ENCODE data around the gene HNRNPA2B1.
"Not testable (repeated sequence)": the region's sequence is repeated elsewhere in the genome, so short reads cannot be mapped to it uniquely, and the experiment has no call there.

Gene HNRNPA2B1

DNA sequence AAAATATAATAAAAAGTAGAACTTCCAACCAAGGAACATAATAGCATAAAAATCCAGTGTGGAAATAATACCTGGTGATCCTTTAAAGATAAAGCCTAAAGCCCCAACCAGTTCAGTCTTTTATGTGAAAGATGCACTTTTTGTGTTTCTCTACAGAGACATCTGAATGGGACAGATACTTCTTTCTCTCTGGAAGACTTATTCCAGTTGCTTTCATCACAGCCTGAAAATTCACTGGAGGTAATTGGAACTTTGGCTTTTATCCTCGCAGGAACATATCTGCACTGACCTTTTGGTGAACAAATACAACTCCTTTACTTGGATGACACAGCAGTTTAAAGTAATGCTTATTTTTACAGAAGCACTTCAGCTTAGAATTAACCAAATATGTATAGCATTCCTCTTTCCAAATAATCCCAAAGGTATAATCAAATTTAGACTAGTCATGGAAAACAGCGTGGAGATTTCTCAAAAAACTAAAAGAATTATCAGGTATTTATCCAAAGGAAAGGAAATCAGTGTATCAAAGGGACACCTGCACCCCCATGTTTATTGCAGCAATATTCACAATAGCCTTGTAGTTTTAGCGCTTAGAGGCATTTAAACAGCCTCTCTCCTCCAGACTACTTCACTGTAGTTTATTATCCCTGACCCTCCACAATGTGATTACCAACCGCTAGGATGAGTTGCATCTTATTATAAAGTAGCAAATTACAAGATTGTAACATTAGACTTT, 16.8 kb downstream of the HNRNPA2B1 start:
- DNase-seq, result no peak

DNA sequence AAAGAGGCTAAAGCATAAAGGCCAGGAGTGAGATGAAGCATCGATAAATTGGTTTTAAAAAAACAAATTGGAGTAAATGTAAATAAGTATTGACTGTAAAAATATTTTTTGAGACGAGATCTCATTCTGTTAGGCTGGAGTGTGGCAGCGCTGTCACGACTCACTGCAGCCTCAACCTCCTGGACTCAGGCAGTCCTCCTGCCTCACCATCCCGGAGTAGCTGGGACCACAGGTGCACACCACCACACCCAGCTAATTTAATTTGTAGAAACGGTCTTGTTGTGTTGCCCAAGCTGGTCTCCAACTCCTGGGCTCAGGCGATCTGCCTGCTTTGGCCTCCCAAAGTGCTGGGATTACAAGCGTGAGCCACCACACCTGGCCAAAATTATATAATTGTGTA, 17.8 kb downstream of the HNRNPA2B1 start:
- DNase-seq, result no peak

DNA sequence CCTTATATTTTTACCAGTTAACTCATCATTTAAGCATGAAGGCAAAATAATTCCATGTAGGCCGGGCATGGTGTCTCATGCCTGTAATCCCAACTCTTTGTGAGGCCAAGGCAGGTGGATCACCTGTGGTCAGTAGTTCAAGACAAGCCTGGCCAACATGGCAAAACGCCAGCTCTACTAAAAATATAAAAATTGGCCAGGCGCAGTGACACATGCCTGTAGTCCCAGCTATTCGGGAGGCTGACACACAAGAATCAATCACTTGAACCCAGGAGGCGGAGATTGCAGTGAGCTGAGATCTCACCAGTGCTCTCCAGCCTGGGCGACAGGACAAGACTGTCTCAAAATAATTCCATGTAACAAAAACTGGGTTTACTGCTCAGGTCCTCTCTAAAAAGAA, 18.3 kb downstream of the HNRNPA2B1 start:
- DNase-seq, result no peak

DNA sequence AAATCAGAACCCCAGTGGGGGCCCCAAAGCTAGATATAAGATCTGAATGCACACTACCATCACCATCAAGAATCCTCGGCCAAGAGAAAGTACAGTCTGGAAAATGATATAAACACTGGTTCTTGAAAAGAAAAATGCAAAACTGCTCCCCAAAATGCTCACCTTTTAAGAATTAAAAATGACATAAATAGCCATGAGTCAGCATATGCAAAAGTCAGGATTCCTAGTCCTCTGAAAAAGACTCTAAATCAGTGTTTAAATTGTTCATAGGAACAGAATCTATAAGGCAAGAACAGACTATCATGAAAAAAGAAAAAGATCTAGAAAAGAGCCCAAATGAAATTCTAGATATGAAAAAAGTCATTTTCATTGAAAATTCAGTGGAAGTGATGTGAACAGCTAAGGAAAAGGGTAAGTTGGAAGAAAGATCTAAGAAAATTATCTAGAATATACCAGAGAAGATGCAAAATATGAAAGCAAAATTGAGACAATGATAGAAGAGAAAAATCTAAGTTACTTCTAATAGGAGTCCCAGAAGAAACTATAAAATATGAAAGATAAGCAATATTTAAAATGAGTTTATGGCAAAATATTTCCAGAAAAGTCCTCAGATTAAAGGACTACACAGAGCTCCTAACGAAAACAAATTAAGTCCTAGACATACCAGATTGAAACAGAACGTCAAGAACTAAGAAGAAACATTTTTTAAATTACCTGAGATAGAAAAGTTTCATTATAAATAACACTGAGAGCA, 18.9 kb downstream of the HNRNPA2B1 start:
- no peak for DNase-seq

DNA sequence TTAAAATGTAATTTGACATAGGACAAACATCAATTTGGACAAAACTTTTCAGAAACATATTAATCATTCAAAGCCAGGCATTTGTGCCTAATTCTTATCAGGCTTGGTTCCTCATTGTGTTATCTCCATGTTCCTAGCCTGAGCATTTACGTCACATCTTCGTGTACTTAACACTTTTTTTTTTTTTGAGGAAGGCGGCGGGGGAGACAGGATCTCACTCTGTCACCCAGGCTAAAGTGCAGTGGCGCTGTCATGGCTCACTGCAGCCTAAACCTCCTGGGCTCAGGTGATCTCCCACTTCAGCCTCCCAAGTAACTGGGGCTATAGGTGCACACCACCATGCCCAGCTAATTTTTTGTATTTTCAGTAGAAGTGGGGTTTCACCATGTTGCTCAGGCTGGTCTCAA, 19.8 kb downstream of the HNRNPA2B1 start:
- DNase-seq, result no peak

DNA sequence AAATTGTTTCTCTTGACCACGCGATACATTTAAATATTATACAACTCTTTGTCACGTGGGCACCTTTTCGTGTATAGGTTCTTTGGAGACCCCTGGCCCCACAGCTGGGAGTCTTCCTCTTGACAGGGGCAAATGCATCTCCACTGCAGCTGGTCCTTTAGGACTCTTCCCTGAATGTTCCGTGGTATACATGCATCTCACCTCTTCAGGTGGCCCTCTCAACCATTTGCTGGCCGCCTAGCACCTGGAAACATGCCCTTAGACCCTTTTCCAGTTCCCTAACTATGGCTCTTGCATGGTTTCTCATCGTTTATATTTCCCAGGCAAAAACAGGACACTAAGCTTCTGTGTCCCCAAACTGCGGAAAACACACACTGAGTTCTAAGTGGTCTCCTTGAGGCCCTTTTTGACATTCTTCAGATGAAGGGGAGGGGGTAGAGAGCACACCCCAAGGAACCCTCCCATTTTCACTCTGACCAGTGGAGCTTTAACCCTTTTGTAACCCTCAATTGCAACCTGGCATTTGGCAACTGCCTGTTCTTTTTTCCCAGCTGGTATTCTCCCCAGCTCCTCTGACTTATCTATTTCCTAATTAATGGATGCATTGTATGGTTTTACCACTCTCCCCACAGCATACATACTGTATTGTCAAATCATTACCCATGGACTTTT, 20.6 kb downstream of the HNRNPA2B1 start:
- no peak for DNase-seq

DNA sequence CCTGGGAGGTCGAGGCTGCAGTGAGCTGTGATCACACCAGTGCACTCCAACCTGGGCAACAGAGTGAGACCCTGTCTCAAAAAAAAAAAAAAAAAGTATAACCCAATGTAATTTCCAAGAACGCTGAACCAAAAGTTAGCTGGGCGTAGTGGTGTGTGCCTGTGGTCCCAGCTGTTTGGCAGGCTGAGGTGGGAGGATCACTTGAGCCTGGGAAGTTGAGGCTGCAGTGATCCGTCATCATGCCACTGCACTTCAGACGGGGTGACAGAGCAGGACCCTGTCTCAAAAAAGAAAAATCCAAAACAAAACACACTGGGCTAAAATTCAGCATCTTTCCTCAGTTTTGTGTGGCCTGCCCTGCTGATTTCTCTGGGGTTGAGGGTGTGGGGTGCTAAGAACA, 21.1 kb downstream of the HNRNPA2B1 start:
- DNase-seq, result no peak

DNA sequence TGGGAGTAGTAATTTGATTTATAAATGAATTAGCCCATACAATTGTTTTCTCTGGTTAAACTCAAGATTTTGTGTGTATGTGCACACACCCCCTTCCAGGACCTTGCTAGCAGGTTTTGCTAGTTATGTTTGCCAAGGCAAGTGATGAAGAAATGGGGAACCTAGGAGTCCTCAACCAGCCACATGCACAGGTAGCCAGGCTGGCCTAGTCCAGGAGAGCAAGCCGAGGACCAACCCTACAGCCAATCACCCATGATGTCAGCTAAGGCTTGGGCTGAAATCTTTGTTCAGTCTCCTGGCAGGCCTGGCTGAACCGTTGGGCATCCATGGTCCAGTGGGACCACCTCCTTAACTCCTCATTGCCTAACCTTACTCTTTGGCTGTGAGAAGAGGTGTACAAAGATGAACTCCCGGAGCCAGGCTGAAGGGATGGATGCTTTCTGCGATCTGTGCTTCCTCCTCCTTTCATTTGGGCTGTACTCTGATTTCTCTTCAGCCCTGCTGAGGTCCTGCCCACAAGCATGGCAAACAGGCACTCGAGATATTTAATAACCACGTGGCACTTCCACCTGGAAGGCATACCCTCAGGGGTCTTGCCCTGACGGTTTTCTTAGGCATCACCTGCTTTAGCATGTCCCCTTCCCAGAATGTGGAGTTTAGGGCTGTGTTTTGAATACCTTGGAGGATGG, 22.1 kb downstream of the HNRNPA2B1 start:
- DNase-seq, result no peak

DNA sequence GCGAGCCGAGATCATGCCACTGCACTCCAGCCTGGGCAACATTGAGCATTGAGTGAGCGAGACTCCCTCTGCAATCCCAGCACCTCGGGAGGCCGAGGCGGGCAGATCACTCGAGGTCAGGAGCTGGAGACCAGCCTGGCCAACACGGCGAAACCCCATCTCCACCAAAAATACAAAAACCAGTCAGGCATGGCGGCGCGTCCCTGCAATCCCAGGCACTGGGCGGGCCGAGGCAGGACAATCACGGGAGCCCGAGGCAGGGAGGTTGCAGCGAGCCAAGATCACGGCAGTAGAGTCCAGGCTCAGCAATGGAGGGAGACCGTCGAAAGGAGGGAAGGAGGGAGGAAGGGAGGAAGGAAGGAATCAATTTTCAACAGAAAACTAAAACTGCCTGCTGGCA, 23.3 kb downstream of the HNRNPA2B1 start:
- not testable (repeated sequence) for DNase-seq

DNA sequence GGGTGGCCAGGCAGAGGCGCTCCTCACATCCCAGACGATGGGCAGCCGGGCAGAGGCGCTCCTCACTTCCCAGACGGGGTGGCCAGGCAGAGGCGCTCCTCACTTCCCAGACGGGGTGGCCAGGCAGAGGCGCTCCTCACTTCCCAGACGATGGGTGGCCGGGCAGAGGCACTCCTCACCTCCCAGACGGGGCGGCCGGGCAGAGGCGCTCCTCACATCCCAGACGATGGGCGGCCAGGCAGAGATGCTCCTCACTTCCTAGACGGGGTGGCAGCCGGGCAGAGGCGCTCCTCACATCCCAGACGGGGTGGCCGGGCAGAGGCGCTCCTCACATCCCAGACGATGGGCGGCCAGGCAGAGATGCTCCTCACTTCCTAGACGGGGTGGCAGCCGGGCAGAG, 23.9 kb downstream of the HNRNPA2B1 start:
- not testable (repeated sequence) for DNase-seq

DNA sequence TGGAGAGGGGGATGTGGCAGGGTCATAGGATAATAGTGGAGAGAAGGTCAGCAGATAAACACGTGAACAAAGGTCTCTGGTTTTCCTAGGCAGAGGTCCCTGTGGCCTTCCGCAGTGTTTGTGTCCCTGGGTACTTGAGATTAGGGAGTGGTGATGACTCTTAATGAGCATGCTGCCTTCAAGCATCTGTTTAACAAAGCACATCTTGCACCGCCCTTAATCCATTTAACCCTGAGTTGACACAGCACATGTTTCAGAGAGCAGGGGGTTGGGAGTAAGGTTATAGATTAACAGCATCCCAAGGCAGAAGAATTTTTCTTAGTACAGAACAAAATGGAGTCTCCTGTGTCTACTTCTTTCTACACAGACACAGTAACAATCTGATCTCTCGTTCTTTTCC, 24.6 kb downstream of the HNRNPA2B1 start:
- not testable (repeated sequence) for DNase-seq

DNA sequence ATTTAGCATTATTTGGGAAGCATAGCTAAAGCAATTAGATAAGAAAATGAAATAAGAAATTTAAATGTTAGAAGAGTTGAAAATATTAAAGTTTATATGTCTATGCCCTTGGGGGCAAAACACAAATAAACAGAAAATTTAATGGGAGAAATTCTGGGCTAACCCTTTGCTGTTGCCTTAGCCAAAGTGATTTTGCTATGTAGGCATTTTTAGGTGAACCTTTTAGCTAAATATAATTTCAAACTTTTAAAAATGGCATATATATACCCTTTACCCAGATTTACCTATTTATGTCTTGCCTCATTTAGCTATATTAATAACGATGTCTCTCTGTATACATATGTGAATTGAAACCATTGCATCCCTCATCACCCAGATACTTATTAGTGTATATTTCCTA, 28.5 kb downstream of the HNRNPA2B1 start:
- DNase-seq, result no peak

DNA sequence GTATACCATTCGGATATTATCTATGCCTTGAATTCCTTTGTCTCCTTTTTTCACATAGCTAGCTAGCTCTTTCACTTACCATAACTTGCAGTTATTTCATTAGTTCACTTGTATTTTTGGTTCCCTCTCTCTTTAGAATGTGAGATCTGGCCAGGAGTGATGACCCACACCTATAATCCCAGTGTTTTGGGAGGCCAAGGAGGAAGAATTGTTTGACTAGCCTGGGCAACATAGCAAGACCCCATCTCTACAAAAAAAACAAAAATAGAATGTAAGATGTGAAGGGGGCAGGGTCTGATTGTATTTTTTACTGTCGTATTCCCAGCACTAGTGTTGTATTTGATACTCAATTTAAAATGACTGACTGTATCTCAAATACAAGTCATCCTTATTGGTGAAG, 28.9 kb downstream of the HNRNPA2B1 start:
- DNase-seq, result no peak

DNA sequence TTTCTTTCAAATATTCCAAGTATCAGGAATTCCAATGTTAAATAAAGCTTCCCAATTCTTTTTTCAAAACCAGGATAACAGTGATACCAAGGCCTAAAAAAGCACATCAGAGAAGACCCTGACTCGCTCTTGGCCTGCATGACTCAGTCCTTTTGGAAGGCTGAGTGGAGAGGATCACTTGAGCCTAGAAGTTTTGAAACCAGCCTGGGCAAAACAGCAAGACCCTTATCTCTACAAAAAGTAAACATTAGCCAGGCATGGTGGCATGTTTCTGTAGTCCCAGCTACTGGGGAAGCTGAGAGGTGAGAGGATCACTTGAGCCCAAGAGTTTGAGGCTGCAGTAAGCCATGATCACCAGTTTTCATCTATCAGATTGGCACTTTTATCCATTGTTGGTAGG, 29.9 kb downstream of the HNRNPA2B1 start:
- no peak for DNase-seq

DNA sequence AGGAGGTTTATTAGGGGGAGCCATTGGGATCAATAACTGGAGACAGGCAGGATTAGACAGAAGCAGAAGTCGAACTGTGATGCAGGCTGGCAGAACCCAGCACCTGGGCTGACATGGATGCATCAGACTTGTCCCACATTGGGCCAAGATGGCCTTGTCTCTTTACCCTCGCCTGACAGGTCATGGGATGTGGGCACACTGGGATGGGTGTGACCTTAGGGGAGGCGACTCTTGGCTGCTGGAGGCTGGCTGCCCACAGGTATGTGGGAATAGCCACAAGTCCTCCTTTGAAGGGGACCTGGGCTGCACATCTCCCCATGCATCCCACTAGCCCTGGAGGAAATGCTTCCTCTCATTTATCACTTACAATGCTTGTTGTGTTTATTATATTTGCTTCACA, 31.3 kb downstream of the HNRNPA2B1 start:
- DNase-seq, result no peak

DNA sequence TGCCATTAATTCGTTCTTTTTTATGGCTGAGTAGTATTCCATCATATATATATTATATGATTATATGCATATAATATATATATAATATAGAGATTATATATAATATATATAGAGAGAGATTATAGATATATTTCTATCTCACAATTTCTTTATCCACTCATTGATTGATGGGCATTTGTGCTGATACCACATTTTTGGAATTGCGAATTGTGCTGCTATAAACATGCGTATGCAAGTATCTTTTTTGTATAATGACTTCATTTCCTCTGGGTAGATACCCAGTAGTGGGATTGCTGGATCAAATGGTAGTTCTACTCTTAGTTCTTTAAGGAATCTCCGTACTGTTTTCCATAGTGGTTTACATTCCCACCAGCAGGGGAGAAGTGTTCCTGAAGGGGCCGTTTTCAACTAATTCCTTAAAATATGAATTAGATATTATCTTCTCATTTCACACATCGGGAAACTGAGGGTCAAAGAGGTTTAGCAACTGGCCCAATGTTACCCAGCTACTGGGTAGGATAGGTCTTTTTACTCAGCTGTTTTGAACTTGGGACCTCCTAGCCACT, 32.0 kb downstream of the HNRNPA2B1 start:
- no peak for DNase-seq

DNA sequence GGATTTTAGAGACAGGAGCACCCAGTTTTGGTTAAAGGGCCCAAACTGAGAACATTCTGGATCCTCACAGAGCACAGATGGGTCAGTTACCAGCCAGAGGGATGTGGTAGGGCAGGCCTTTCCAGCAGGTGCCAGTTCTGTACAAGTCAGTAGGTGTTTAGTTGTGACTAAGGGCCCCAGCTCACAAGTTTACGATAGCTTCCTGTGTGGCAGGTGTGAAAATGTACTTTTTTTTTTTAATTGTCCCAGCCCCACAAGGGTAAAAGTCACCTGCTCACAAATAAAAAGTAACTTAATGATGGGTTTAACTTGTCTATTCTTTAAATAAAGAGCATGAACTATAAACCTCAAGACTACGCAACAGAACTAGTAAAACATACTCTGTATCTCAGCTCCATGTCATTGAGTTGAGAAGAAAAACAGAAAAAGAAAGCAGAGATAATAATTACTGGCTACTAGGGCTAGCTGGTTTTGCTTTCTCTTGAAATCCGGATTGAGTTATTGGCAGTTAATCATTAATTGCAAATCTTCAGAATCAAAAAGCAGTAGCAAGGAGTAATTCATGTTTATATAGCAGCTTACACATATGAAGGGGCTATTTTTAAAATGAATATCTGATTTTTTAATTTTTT, 33.1 kb downstream of the HNRNPA2B1 start:
- no peak for DNase-seq

DNA sequence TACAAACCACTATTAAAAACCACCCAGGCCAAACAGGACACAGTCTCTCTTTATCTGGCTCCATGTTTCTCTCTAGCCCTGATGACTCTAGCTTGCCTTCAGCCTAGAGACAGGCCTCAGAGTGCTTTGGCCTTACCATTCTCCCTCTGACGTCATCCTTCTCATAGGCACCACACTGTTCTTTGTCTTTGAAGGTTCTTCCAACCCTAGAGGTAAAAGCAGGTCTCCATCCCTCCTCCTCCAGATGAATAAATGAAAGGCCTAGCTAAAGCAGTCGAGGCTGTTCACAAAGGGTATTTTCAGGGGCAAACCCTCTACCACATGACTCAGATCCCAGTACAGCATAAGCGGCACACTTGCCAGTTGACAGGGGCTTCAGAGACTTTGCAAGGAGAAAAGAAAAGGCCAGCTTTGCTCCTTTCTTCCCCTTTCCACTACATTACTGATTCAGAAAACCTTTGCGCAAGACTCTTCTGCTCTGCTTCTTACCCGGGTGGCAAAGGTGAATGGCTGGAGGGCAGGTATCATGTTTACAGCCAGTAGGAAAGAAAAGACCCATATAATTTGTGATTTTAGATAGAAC, 33.8 kb downstream of the HNRNPA2B1 start:
- DNase-seq, result no peak

DNA sequence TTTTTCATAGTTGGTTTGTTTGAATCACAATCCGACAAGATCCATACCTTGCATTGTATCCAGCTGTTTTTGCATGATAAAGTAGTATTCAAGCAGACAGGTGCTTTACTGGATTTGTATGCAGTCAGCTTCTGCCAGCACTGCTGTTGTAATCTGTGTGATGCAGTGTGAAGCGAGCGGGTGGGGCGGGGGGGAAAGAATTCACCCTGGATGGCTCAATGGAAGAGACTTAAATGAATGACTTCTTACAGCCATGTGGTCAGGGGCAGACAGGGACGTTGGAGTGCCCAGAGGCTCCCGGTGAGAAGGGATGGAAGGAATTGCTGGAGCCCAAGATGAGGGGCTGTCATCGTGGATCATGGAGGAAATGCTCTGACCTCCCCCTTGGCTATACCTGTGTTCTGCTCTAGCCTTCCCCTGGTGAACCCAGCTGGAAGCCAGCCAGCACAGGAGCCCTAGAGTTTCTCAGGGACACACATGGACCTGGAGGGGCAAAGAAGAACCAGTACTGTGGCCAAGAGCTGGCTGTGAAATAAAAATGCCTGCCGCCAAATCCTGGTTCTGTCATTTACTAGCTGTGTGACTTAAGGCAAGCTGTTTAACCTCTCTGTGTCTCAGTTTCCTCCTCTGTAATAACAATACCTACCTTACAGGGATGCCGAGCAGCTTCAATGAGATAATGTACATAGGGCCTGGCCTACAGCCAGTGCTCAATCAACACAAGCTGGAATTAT, 34.4 kb downstream of the HNRNPA2B1 start:
- DNase-seq, result no peak

DNA sequence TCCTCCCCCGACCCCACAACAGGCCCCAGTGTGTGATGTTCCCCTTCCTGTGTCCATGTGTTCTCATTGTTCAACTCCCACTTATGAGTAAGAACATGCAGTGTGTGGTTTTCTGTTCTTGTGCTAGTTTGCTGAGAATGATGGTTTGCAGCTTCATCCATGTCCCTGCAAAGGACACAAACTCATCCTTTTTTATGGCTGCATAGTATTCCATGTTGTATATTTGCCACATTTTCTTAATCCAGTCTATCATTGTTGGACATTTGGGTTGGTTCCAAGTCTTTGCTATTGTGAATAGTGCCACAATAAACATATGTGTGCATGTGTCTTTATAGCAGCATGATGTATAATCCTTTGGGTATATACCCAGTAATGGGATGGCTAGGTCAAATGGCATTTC, 36.7 kb downstream of the HNRNPA2B1 start:
- not testable (repeated sequence) for DNase-seq

DNA sequence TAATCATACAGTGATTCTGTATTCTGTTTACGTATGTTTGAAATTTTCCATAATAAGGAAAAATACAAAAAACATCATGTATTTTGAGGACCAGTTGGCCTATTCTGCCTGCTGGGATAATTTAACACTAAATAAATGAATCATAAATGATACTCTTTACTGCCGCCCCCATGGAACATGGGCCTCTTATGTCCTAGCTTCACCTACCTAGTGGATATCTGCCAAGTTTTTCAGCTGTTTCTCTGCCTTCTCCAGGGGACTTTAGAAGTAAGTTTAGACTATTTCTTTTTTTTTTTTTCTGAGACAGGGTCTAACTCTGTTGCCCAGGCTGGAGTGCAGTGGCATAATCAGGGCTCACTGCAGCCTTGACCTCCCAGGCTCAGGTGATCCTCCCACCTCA, 38.1 kb downstream of the HNRNPA2B1 start:
- DNase-seq, result no peak
